GM23338 (cell line): ENCODE data around the gene PRKCQ. TPM values are rescaled to one million over a fixed set of nuclear protein-coding genes. Genes with fewer than 3 reads are reported as not detected.

ENCODE experiments used
- ATAC-seq: fragments of 200-7000 bp; cut with Tn5 transposase; 3 replicates; pipeline ENCODE4 v1.9.1; 2020
- DNase-seq: peaks from one replicate; pipeline ENCODE4 v3.0.0-alpha.2; 2015; ENCODE audit warnings: low spot score
- H2AFZ ChIP-seq: fragments of 200-600 bp; sonication (generic); 2 replicates; pipeline ENCODE4 v1.8.0; 2016; ENCODE audit warnings: antibody characterized with exemption, mild to moderate bottlenecking, moderate library complexity
- H3F3A ChIP-seq: fragments of 200-600 bp; sonication (generic); replicated peaks from 2 replicates; pipeline ENCODE4 v1.8.0; 2017; ENCODE audit warnings: antibody characterized with exemption, mixed run types, low read depth
- H3K27ac ChIP-seq: fragments of 200-600 bp; sonication (generic); 2 replicates; pipeline ENCODE4 v1.6.1; 2016; ENCODE audit warnings: low read depth
- H3K27me3 ChIP-seq: fragments of 200-600 bp; sonication (generic); 2 replicates; pipeline ENCODE4 v1.8.0; 2016; ENCODE audit warnings: mild to moderate bottlenecking, mixed run types, moderate library complexity; ENCODE audit not compliant: insufficient read depth
- H3K36me3 ChIP-seq: fragments of 200-600 bp; sonication (generic); 2 replicates; pipeline ENCODE4 v1.8.0; 2016; ENCODE audit warnings: mild to moderate bottlenecking; ENCODE audit not compliant: insufficient read depth
- H3K4me1 ChIP-seq: fragments of 200-600 bp; sonication (generic); 2 replicates; pipeline ENCODE4 v1.8.0; 2016; ENCODE audit warnings: mild to moderate bottlenecking, moderate library complexity; ENCODE audit not compliant: insufficient read depth
- H3K4me2 ChIP-seq: fragments of 200-600 bp; sonication (generic); 2 replicates; pipeline ENCODE4 v1.7.1; 2017; ENCODE audit warnings: mixed run types
- H3K4me3 ChIP-seq: fragments of 200-600 bp; sonication (generic); 2 replicates; pipeline ENCODE4 v1.6.1; 2016; ENCODE audit warnings: mixed run types
- H3K79me2 ChIP-seq: fragments of 200-600 bp; sonication (generic); replicated peaks from 2 replicates; pipeline ENCODE4 v1.8.0; 2017; ENCODE audit warnings: mild to moderate bottlenecking; ENCODE audit not compliant: insufficient read depth
- H3K9me2 ChIP-seq: fragments of 200-600 bp; sonication (generic); 2 replicates; pipeline ENCODE4 v1.8.0; 2017; ENCODE audit not compliant: insufficient read depth
- H4K20me1 ChIP-seq: fragments of 200-600 bp; sonication (generic); replicated peaks from 2 replicates; pipeline ENCODE4 v1.8.0; 2017; ENCODE audit warnings: mild to moderate bottlenecking; ENCODE audit not compliant: insufficient read depth
- H3K27ac Mint-ChIP-seq: 2 replicates; pipeline ENCODE4 v1.8.0; 2020; ENCODE audit warnings: inconsistent platforms, mild to moderate bottlenecking, moderate library complexity, mixed read lengths
- H3K27me3 Mint-ChIP-seq: 3 replicates; pipeline ENCODE4 v1.8.0; 2022; ENCODE audit warnings: low read depth, mild to moderate bottlenecking, moderate library complexity, mixed read lengths, inconsistent platforms; ENCODE audit not compliant: insufficient read depth, poor library complexity
- H3K36me3 Mint-ChIP-seq: 3 replicates; pipeline ENCODE4 v1.8.0; 2021; ENCODE audit warnings: low read depth, mild to moderate bottlenecking, inconsistent platforms, moderate library complexity, mixed read lengths
- H3K4me1 Mint-ChIP-seq: 3 replicates; pipeline ENCODE4 v1.8.0; 2020; ENCODE audit warnings: mild to moderate bottlenecking, inconsistent platforms, mixed read lengths
- H3K4me3 Mint-ChIP-seq: 3 replicates; pipeline ENCODE4 v1.8.0; 2021; ENCODE audit warnings: moderate library complexity, mild to moderate bottlenecking, inconsistent platforms, mixed read lengths
- H3K9me3 Mint-ChIP-seq: 3 replicates; pipeline ENCODE4 v1.8.0; 2020; ENCODE audit warnings: moderate library complexity, mild to moderate bottlenecking, inconsistent platforms, mixed read lengths
- CREB1 ChIP-seq: fragments of 250-450 bp; sonication (Bioruptor Pico); IDR thresholded peaks from 2 replicates; pipeline ENCODE4 v1.5.0; 2020; ENCODE audit warnings: low read depth, mild to moderate bottlenecking, moderate library complexity
- CTCF ChIP-seq, 2 experiments: fragments of 200-600 bp in 1 of 2; sonication (generic) in 1 of 2; conservative IDR thresholded peaks; 2 replicates each; pipeline versions ENCODE4 v1.5.1 to v1.6.1; 2016 to 2017; ENCODE audit warnings: antibody characterized with exemption in 2 of 2, low read depth in 2 of 2, mild to moderate bottlenecking in 2 of 2, moderate library complexity in 1 of 2
- ETS1 ChIP-seq: IDR thresholded peaks from 2 replicates; pipeline ENCODE4 v1.6.1; 2016; ENCODE audit warnings: antibody characterized with exemption
- EZH2 ChIP-seq: fragments of 200-600 bp; sonication (generic); IDR thresholded peaks from one replicate; pipeline ENCODE4 v1.8.0; 2017; ENCODE audit warnings: antibody characterized with exemption, mild to moderate bottlenecking, low read depth; ENCODE audit not compliant: unreplicated experiment
- EZH2phosphoT487 ChIP-seq: fragments of 200-600 bp; sonication (generic); IDR thresholded peaks from one replicate; pipeline ENCODE4 v1.8.1; 2018; ENCODE audit warnings: antibody characterized with exemption; ENCODE audit not compliant: unreplicated experiment
- NANOG ChIP-seq: IDR thresholded peaks from 2 replicates; pipeline ENCODE4 v1.6.1; 2016; ENCODE audit warnings: antibody characterized with exemption, borderline replicate concordance
- POLR2AphosphoS5 ChIP-seq: IDR thresholded peaks from 2 replicates; pipeline ENCODE4 v1.6.1; 2016; ENCODE audit warnings: antibody characterized with exemption, low read depth
- REST ChIP-seq: IDR thresholded peaks from one replicate; pipeline ENCODE4 v1.6.1; 2018; ENCODE audit warnings: antibody characterized with exemption; ENCODE audit not compliant: unreplicated experiment
- STAT1 ChIP-seq: IDR thresholded peaks from one replicate; pipeline ENCODE4 v1.6.1; 2016; ENCODE audit warnings: antibody characterized with exemption; ENCODE audit not compliant: unreplicated experiment
- ZNF114 ChIP-seq: fragments of 250-450 bp; sonication (Bioruptor Pico); IDR thresholded peaks from 2 replicates; pipeline ENCODE4 v1.5.0; 2020; ENCODE audit warnings: mild to moderate bottlenecking, moderate library complexity
- ZNF331 ChIP-seq: fragments of 250-450 bp; sonication (Bioruptor Pico); IDR thresholded peaks from 2 replicates; pipeline ENCODE4 v1.5.0; 2020; ENCODE audit warnings: low read depth, mild to moderate bottlenecking, moderate library complexity
- polyA plus RNA-seq: library from polyadenylated mRNA; unstranded; fragments of >200 nt; fragmentation: Nextera tagmentation; extraction: Ambion mirVana; gene quantifications from 2 replicates; pipeline ENCODE4 v1.2.1, GENCODE V29; 2016
- total RNA-seq: library from RNA; depleted of rRNA; stranded (reverse); fragments of >200 nt; shearing (Covaris generic); gene quantifications from 2 replicates; pipeline ENCODE4 v1.2.3, GENCODE V29; 2014

Gene PRKCQ
- total and polyA plus RNA-seq, 2 experiments from 2014 or later: 12.6 to 28.5 TPM

GRCh38 chr10:6384031-6384430 is 196.0 kb downstream of the PRKCQ start (continued):
- no peak for TF ChIP-seq CTCF (conservative IDR thresholded peaks at IDR 0.05; ENCODE audit: low read depth in 2 of 2)
- TF ChIP-seq NANOG: no peak
- TF ChIP-seq CREB1: no peak
- no peak for TF ChIP-seq STAT1

- no peak for DNase-seq
- no peak overlapping the region for H3K4me2 ChIP-seq
- no peak for TF ChIP-seq POLR2AphosphoS5
- TF ChIP-seq ETS1: no peak
- no peak for TF ChIP-seq ZNF331 (CRISPR knock-in tag)
- TF ChIP-seq CTCF (conservative IDR thresholded peaks at IDR 0.05; ENCODE audit: low read depth in 2 of 2): no peak
- TF ChIP-seq CREB1: no peak
- no peak for TF ChIP-seq ZNF114 (CRISPR knock-in tag)
- no peak for TF ChIP-seq REST
- TF ChIP-seq NANOG: no peak
- no peak for TF ChIP-seq STAT1
- TF ChIP-seq EZH2phosphoT487: no peak
- no peak for TF ChIP-seq EZH2
Measured at GRCh38 chr10:6383096-6383812, 196.8 kb downstream of the PRKCQ start.

More at GRCh38 chr10:6383096-6383812, 196.8 kb downstream of the PRKCQ start:
- Histone ChIP-seq H3K36me3 (peaks cover 4% of the 10 kb centered on the region; the same call in 1 of the 2 replicates), H3K9me2 (0 out of 2 replicates have a peak, but pooled peaks cover 7% of the 10 kb centered on the region), H3K79me2 (no peaks in the 10 kb centered on the region), H3K27me3 (no peaks in the 10 kb centered on the region), H3K4me3 (no peak overlapping the region), H3K4me1 (no peaks in the 10 kb centered on the region), H4K20me1 (no peaks in the 10 kb centered on the region), H3K27ac (no peak overlapping the region), H2AFZ (no peak overlapping the region), H3F3A (no peaks in the 10 kb centered on the region)
- Mint-ChIP-seq H3K27ac (no peak overlapping the region), H3K4me3 (no peak overlapping the region), H3K4me1 (no peaks in the 10 kb centered on the region), H3K9me3 (peaks cover 47% of the 10 kb centered on the region), H3K27me3 (peaks cover 2% of the 10 kb centered on the region), H3K36me3 (peaks cover 42% of the 10 kb centered on the region)
- ATAC-seq: no peak
